ENCODE results near the gene NDUFAF7. TPM values are rescaled to one million over a fixed set of nuclear protein-coding genes. Genes with fewer than 3 reads are reported as not detected.
A peak's percentile ranks its signal among the peaks of the same experiment; 100 is the strongest.
"Not testable (repeated sequence)": the region's sequence is repeated elsewhere in the genome, so short reads cannot be mapped to it uniquely, and the experiment has no call there.

The NDUFAF7 gene
- polyA plus RNA-seq, 4 donors = 9.0 to 15.7 (median 10.8) TPM

- no peak for DNase-seq
- Histone ChIP-seq H3K27me3 (ENCODE audit: control insufficient read depth in 3 of 3, insufficient read depth in 3 of 3, low read length in 3 of 3) (no peaks in the 10 kb centered on the region), H3K9me3 (ENCODE audit: control insufficient read depth in 2 of 2, insufficient read depth in 1 of 2, low read depth in 1 of 2, low read length in 1 of 2) (no peaks in the 10 kb centered on the region), H3K4me1 (ENCODE audit: control insufficient read depth in 3 of 3, insufficient read depth in 2 of 3, low read depth in 1 of 3, low read length in 2 of 3) (peaks cover 3 to 4% (median 3%) of the 10 kb centered on the region in 3 donors), H3K36me3 (ENCODE audit: control insufficient read depth in 3 of 3, insufficient read depth in 2 of 3, low read depth in 1 of 3, low read length in 3 of 3) (no peaks in the 10 kb centered on the region), H3K4me3 (ENCODE audit: low read depth in 1 of 3, low read length in 3 of 3) (no peak overlapping the region), H3K27ac (ENCODE audit: low read depth in 1 of 3, low read length in 2 of 3) (no peak overlapping the region)
- WGBS, 3 donors = 89 to 95% (median 91%) methylated on average over 1 of the region's 1 CpG
- FAIRE-seq = no peak
These were observed 38.9 kb upstream of the NDUFAF7 start for GRCh38 chr2:37192551-37192950.

GRCh38 chr2:37195862-37196319, 35.6 kb upstream of the NDUFAF7 start:
- not testable (repeated sequence) for H3K36me3 ChIP-seq (ENCODE audit: control insufficient read depth in 3 of 3, insufficient read depth in 2 of 3, low read depth in 1 of 3, low read length in 3 of 3); FAIRE-seq; H3K4me1 ChIP-seq (ENCODE audit: control insufficient read depth in 3 of 3, insufficient read depth in 2 of 3, low read depth in 1 of 3, low read length in 2 of 3); DNase-seq; H3K27me3 ChIP-seq (ENCODE audit: control insufficient read depth in 3 of 3, insufficient read depth in 3 of 3, low read length in 3 of 3); H3K9me3 ChIP-seq (ENCODE audit: control insufficient read depth in 2 of 2, insufficient read depth in 1 of 2, low read depth in 1 of 2, low read length in 1 of 2)
- Histone ChIP-seq H3K4me3 (ENCODE audit: low read depth in 1 of 3, low read length in 3 of 3) (peak overlapping the region; percentile 68 to 99 (median 76)), H3K27ac (ENCODE audit: low read depth in 1 of 3, low read length in 2 of 3) (peak overlapping the region; percentile 78 to 95 (median 82))
- WGBS, 3 donors = 76 to 82% (median 79%) methylated on average over 20 of the region's 20 CpGs

- FAIRE-seq = no peak
- 0% methylated on average over 69 to 72 of the region's 72 CpGs for WGBS, 3 donors
- Histone ChIP-seq H3K4me3 (ENCODE audit: low read depth in 1 of 3, low read length in 3 of 3) (peak within 1 kb of the TSS; percentile 68 to 99 (median 76)), H3K4me1 (ENCODE audit: control insufficient read depth in 3 of 3, insufficient read depth in 2 of 3, low read depth in 1 of 3, low read length in 2 of 3) (peaks cover 4 to 5% (median 4%) of the 10 kb centered on the region in 3 donors), H3K27ac (ENCODE audit: low read depth in 1 of 3, low read length in 2 of 3) (peak within 1 kb of the TSS; percentile 78 to 95 (median 82)), H3K36me3 (ENCODE audit: control insufficient read depth in 3 of 3, insufficient read depth in 2 of 3, low read depth in 1 of 3, low read length in 3 of 3) (peaks cover 0 to 4% (median 2%) of the 10 kb centered on the region in 3 donors), H3K9me3 (ENCODE audit: control insufficient read depth in 2 of 2, insufficient read depth in 1 of 2, low read depth in 1 of 2, low read length in 1 of 2) (no peaks in the 10 kb centered on the region), H3K27me3 (ENCODE audit: control insufficient read depth in 3 of 3, insufficient read depth in 3 of 3, low read length in 3 of 3) (no peaks in the 10 kb centered on the region)
- peak; percentile 88 to 96 for DNase-seq
These were observed 34.9 kb upstream of the NDUFAF7 start, which contains the start of gene CEBPZOS for GRCh38 chr2:37196320-37197195. Gene CEBPZOS (plus strand): TSS chr2:37196496. CDS start chr2:37199705, 3,209 bp downstream.

GRCh38 chr2:37198681-37199065, 32.8 kb upstream of the NDUFAF7 start:
- FAIRE-seq (no peak), DNase-seq (no peak)
- Histone ChIP-seq H3K27me3 (ENCODE audit: control insufficient read depth in 3 of 3, insufficient read depth in 3 of 3, low read length in 3 of 3) (no peaks in the 10 kb centered on the region), H3K27ac (ENCODE audit: low read depth in 1 of 3, low read length in 2 of 3) (no peak overlapping the region), H3K9me3 (ENCODE audit: control insufficient read depth in 2 of 2, insufficient read depth in 1 of 2, low read depth in 1 of 2, low read length in 1 of 2) (no peaks in the 10 kb centered on the region), H3K4me1 (ENCODE audit: control insufficient read depth in 3 of 3, insufficient read depth in 2 of 3, low read depth in 1 of 3, low read length in 2 of 3) (peaks cover 4 to 5% (median 4%) of the 10 kb centered on the region in 3 donors), H3K4me3 (ENCODE audit: low read depth in 1 of 3, low read length in 3 of 3) (no peak overlapping the region), H3K36me3 (ENCODE audit: control insufficient read depth in 3 of 3, insufficient read depth in 2 of 3, low read depth in 1 of 3, low read length in 3 of 3) (peaks cover 3 to 10% (median 4%) of the 10 kb centered on the region in 3 donors)
- 89 to 91% (median 91%) methylated on average over 8 of the region's 8 CpGs for WGBS, 3 donors

- H3K4me3 ChIP-seq (ENCODE audit: low read depth in 1 of 3, low read length in 3 of 3) = no peak overlapping the region
- FAIRE-seq (no peak), DNase-seq (no peak)
- no peaks in the 10 kb centered on the region for H3K27me3 ChIP-seq (ENCODE audit: control insufficient read depth in 3 of 3, insufficient read depth in 3 of 3, low read length in 3 of 3)
- H3K9me3 ChIP-seq (ENCODE audit: control insufficient read depth in 2 of 2, insufficient read depth in 1 of 2, low read depth in 1 of 2, low read length in 1 of 2) = peaks cover 0 to 9% of the 10 kb centered on the region in 2 donors
- 74 to 83% (median 82%) methylated on average over 1 of the region's 1 CpG for WGBS, 3 donors
- peaks cover 4 to 25% (median 9%) of the 10 kb centered on the region in 3 donors for H3K36me3 ChIP-seq (ENCODE audit: control insufficient read depth in 3 of 3, insufficient read depth in 2 of 3, low read depth in 1 of 3, low read length in 3 of 3)
- peaks cover 4 to 5% (median 4%) of the 10 kb centered on the region in 3 donors for H3K4me1 ChIP-seq (ENCODE audit: control insufficient read depth in 3 of 3, insufficient read depth in 2 of 3, low read depth in 1 of 3, low read length in 2 of 3)
- H3K27ac ChIP-seq (ENCODE audit: low read depth in 1 of 3, low read length in 2 of 3) = no peak overlapping the region
These were observed 30.2 kb upstream of the NDUFAF7 start for GRCh38 chr2:37201208-37201607.

- Histone ChIP-seq H3K4me3 (ENCODE audit: low read depth in 1 of 3, low read length in 3 of 3) (no peak overlapping the region), H3K27ac (ENCODE audit: low read depth in 1 of 3, low read length in 2 of 3) (no peak overlapping the region), H3K36me3 (ENCODE audit: control insufficient read depth in 3 of 3, insufficient read depth in 2 of 3, low read depth in 1 of 3, low read length in 3 of 3) (peaks cover 5 to 29% (median 9%) of the 10 kb centered on the region in 3 donors), H3K9me3 (ENCODE audit: control insufficient read depth in 2 of 2, insufficient read depth in 1 of 2, low read depth in 1 of 2, low read length in 1 of 2) (peaks cover 0 to 14% of the 10 kb centered on the region in 2 donors), H3K27me3 (ENCODE audit: control insufficient read depth in 3 of 3, insufficient read depth in 3 of 3, low read length in 3 of 3) (no peaks in the 10 kb centered on the region), H3K4me1 (ENCODE audit: control insufficient read depth in 3 of 3, insufficient read depth in 2 of 3, low read depth in 1 of 3, low read length in 2 of 3) (peaks cover 4 to 5% (median 4%) of the 10 kb centered on the region in 3 donors)
- WGBS, 3 donors = 74 to 91% (median 80%) methylated on average over 1 of the region's 1 CpG
- no peak for DNase-seq
- FAIRE-seq = no peak
These were observed 29.7 kb upstream of the NDUFAF7 start for GRCh38 chr2:37201766-37202165.

GRCh38 chr2:37203708-37204107, 27.8 kb upstream of the NDUFAF7 start:
- peaks cover 0 to 17% of the 10 kb centered on the region in 2 donors for H3K9me3 ChIP-seq (ENCODE audit: control insufficient read depth in 2 of 2, insufficient read depth in 1 of 2, low read depth in 1 of 2, low read length in 1 of 2)
- FAIRE-seq = no peak
- H3K4me3 ChIP-seq (ENCODE audit: low read depth in 1 of 3, low read length in 3 of 3) = no peak overlapping the region
- no peaks in the 10 kb centered on the region for H3K4me1 ChIP-seq (ENCODE audit: control insufficient read depth in 3 of 3, insufficient read depth in 2 of 3, low read depth in 1 of 3, low read length in 2 of 3)
- H3K27ac ChIP-seq (ENCODE audit: low read depth in 1 of 3, low read length in 2 of 3) = no peak overlapping the region
- 88 to 95% (median 91%) methylated on average over 2 of the region's 2 CpGs for WGBS, 3 donors
- DNase-seq = no peak
- peaks cover 5 to 29% (median 9%) of the 10 kb centered on the region in 3 donors for H3K36me3 ChIP-seq (ENCODE audit: control insufficient read depth in 3 of 3, insufficient read depth in 2 of 3, low read depth in 1 of 3, low read length in 3 of 3)
- no peaks in the 10 kb centered on the region for H3K27me3 ChIP-seq (ENCODE audit: control insufficient read depth in 3 of 3, insufficient read depth in 3 of 3, low read length in 3 of 3)

- WGBS, 3 donors = 83 to 91% (median 86%) methylated on average over 8 of the region's 8 CpGs
These were observed 26.3 kb upstream of the NDUFAF7 start for GRCh38 chr2:37205071-37205661.

More at GRCh38 chr2:37205071-37205661, 26.3 kb upstream of the NDUFAF7 start:
- not testable (repeated sequence) for H3K27ac ChIP-seq (ENCODE audit: low read depth in 1 of 3, low read length in 2 of 3); H3K4me3 ChIP-seq (ENCODE audit: low read depth in 1 of 3, low read length in 3 of 3); DNase-seq; H3K27me3 ChIP-seq (ENCODE audit: control insufficient read depth in 3 of 3, insufficient read depth in 3 of 3, low read length in 3 of 3); H3K4me1 ChIP-seq (ENCODE audit: control insufficient read depth in 3 of 3, insufficient read depth in 2 of 3, low read depth in 1 of 3, low read length in 2 of 3); FAIRE-seq
- Histone ChIP-seq H3K36me3 (ENCODE audit: control insufficient read depth in 3 of 3, insufficient read depth in 2 of 3, low read depth in 1 of 3, low read length in 3 of 3) (peaks cover 7 to 29% (median 11%) of the 10 kb centered on the region in 3 donors), H3K9me3 (ENCODE audit: control insufficient read depth in 2 of 2, insufficient read depth in 1 of 2, low read depth in 1 of 2, low read length in 1 of 2) (peaks cover 0 to 20% of the 10 kb centered on the region in 2 donors)
